Smooth muscle cell (in vitro differentiated cells): ENCODE results near the gene HS6ST1. TPM values are rescaled to one million over a fixed set of nuclear protein-coding genes. Genes with fewer than 3 reads are reported as not detected.

ENCODE experiments used
- DNase-seq: peaks from one replicate; lab custom pipeline; 2025; ENCODE audit not compliant: unreplicated experiment; lab: John Stamatoyannopoulos, UW
- H2AFZ ChIP-seq: fragments of 200-600 bp; sonication (generic); 2 replicates; pipeline ENCODE4 v1.6.0; 2016; ENCODE audit warnings: antibody characterized with exemption, low read depth, mild to moderate bottlenecking
- H3F3A ChIP-seq: fragments of 200-600 bp; sonication (generic); 2 replicates; pipeline ENCODE4 v1.6.0; 2017; ENCODE audit warnings: antibody characterized with exemption, low read depth
- H3K27ac ChIP-seq: fragments of 200-600 bp; sonication (generic); 2 replicates; pipeline ENCODE4 v1.5.1; 2016; ENCODE audit warnings: low read depth, mild to moderate bottlenecking
- H3K27me3 ChIP-seq: fragments of 200-600 bp; sonication (generic); 2 replicates; pipeline ENCODE4 v1.6.1; 2016; ENCODE audit warnings: low read depth, mild to moderate bottlenecking
- H3K36me3 ChIP-seq: fragments of 200-600 bp; sonication (generic); 2 replicates; pipeline ENCODE4 v1.5.1; 2016; ENCODE audit warnings: low read depth
- H3K4me1 ChIP-seq: fragments of 200-600 bp; sonication (generic); 2 replicates; pipeline ENCODE4 v1.5.1; 2016; ENCODE audit warnings: low read depth
- H3K4me2 ChIP-seq: fragments of 200-600 bp; sonication (generic); 2 replicates; pipeline ENCODE4 v1.6.0; 2016; ENCODE audit warnings: mild to moderate bottlenecking
- H3K4me3 ChIP-seq: fragments of 200-600 bp; sonication (generic); 2 replicates; pipeline ENCODE4 v1.5.1; 2016; ENCODE audit warnings: mild to moderate bottlenecking
- H3K79me2 ChIP-seq: fragments of 200-600 bp; sonication (generic); 2 replicates; pipeline ENCODE4 v1.6.0; 2016; ENCODE audit warnings: low read depth, mild to moderate bottlenecking
- H3K9ac ChIP-seq: fragments of 200-600 bp; sonication (generic); 2 replicates; pipeline ENCODE4 v1.6.0; 2016; ENCODE audit warnings: low read depth
- H3K9me3 ChIP-seq: fragments of 200-600 bp; sonication (generic); replicated peaks from 2 replicates; pipeline ENCODE4 v1.5.1; 2016; ENCODE audit warnings: low read depth
- H4K20me1 ChIP-seq: fragments of 200-600 bp; sonication (generic); 2 replicates; pipeline ENCODE4 v1.6.0; 2016; ENCODE audit warnings: low read depth
- CTCF ChIP-seq: fragments of 200-600 bp; sonication (generic); IDR thresholded peaks from 2 replicates; pipeline ENCODE4 v1.5.1; 2017; ENCODE audit warnings: borderline replicate concordance, mild to moderate bottlenecking, antibody characterized with exemption; ENCODE audit not compliant: insufficient read depth, poor library complexity, severe bottlenecking
- WGBS: methylation state at CpG from one replicate; pipeline ENCODE4 v1.1.7; 2016; ENCODE audit warnings: low lambda C conversion rate; 5-methylcytosine and 5-hydroxymethylcytosine counted together
- polyA plus RNA-seq: library from polyadenylated mRNA; unstranded; fragments of >200 nt; fragmentation: Nextera tagmentation; extraction: Ambion mirVana; gene quantifications from 2 replicates; pipeline ENCODE4 v1.2.1, GENCODE V29; 2016
- total RNA-seq: library from RNA; depleted of rRNA; stranded (reverse); fragments of >200 nt; gene quantifications from 2 replicates; pipeline ENCODE4 v1.2.3, GENCODE V29; 2014

Gene HS6ST1
- total and polyA plus RNA-seq, 2 experiments from 2014 or later = 9.3 to 13.0 TPM

GRCh38 chr2:128323555-128323931 lies 4.9 kb upstream of the HS6ST1 start:
- WGBS = 91% methylated on average over 8 of the region's 8 CpGs
- H3K4me1 ChIP-seq = peaks cover 15% of the 10 kb centered on the region
- H3K4me3 ChIP-seq = no peak overlapping the region
- no peak for TF ChIP-seq CTCF
- no peaks in the 10 kb centered on the region for H4K20me1 ChIP-seq
- no peak for DNase-seq
- no peaks in the 10 kb centered on the region for H3K9me3 ChIP-seq
- no peaks in the 10 kb centered on the region for H3K27me3 ChIP-seq
- H2AFZ ChIP-seq = no peak overlapping the region
- no peaks in the 10 kb centered on the region for H3K79me2 ChIP-seq
- H3K36me3 ChIP-seq = no peaks in the 10 kb centered on the region
- no peak overlapping the region for H3K9ac ChIP-seq
- H3F3A ChIP-seq = no peaks in the 10 kb centered on the region
- H3K4me2 ChIP-seq = no peak overlapping the region
- H3K27ac ChIP-seq = no peak overlapping the region

DNA sequence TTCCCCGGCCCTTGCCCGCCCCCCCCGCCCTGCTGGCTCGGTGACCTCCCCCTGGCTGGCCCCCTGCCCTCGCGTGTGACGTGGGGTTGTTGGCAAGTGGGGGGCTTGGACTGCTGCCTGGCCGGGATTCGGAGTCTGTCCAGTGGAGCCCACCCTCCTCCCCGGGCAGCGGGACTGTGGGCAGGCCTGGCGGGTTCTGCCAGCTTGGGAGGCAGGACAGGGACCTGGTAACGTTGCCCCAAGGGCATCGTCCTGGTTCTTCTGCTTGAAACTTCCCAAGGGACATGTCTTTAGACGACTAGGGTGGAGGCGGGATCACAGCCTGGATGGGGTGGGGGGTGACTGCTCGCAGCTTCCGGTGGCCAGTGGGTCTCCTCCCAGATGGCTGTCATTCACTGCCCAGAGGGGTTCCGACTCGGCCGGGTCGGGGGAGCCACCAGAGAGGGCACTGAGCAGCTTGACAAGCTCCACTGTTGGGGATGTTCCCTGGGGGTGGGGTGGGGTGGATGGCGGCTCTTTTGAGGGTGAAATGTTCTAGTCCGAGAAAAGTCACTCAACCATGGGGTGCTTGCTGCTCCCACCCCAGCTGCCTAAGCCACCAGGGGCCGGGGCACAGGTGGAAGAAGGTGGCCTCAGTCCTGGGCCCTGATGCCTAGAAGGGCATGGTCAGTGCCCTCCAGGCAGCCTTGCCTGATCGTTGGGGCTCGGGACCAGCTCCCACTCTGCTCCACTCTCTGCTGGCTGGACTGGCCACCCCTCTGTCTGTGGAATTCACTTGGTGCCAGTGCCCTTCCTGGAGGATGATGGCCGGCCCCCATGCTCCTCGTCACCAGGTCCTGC lies 4.3 kb upstream of the HS6ST1 start:
- no peak overlapping the region for H3K9ac ChIP-seq
- no peaks in the 10 kb centered on the region for H3K9me3 ChIP-seq
- H3K36me3 ChIP-seq = no peaks in the 10 kb centered on the region
- no peaks in the 10 kb centered on the region for H3K27me3 ChIP-seq
- H3K79me2 ChIP-seq = no peaks in the 10 kb centered on the region
- no peak overlapping the region for H2AFZ ChIP-seq
- no peak for DNase-seq
- no peaks in the 10 kb centered on the region for H3F3A ChIP-seq
- peak overlapping the region; percentile 97 for H3K4me2 ChIP-seq
- no peaks in the 10 kb centered on the region for H4K20me1 ChIP-seq
- no peak overlapping the region for H3K27ac ChIP-seq
- TF ChIP-seq CTCF = no peak
- peak overlapping the region; percentile 68 for H3K4me3 ChIP-seq
- peaks cover 15% of the 10 kb centered on the region for H3K4me1 ChIP-seq
- WGBS = 68% methylated on average over 28 of the region's 29 CpGs

DNA sequence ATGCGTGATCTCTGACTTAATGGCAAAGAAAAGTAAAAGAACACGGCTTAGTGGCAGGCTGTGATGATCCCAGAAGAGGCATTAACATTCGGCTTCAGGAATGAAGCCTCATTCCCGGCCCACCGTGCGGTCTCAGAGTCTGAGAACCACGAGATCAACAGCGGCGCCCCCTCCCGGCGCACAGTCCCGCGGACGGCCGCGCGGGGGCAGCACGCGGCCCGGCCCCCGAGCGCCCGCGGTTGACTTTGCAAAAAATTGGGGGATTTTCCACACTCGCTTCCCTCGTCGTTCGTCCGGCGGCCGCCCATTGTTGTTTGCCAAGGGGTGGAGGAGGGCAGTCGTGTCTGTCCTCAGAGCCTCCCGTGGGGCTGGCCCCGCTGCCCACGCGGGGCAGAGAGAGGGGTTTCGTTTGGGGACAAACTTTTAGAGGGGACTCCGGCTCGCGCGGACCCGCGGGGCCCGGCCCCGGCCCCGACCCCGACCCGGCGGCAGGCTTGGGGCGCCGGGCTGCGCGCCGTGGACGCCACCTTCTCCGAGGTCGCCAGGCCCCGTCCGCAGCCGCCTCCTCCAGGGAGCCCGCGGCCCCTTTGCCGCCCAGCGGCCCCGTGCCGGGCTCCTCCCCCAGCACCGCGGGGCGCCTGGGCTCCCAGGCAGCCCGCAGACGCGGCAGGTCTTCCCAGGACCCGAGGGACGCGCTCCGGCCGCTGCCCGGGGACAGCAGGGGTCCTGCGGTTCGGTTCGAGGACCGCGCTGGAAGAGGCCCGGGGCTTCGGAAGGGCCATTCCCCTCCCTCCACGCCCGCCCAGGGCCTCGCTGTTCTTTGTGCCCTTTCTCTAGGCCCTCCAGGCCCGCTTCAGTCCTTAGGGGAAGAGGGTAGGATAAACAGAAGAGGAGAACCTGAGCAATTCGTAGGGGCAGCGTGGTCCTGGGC lies 3.4 kb upstream of the HS6ST1 start:
- WGBS = 2% methylated on average over 56 of the region's 91 CpGs
- no peaks in the 10 kb centered on the region for H3K27me3 ChIP-seq
- H4K20me1 ChIP-seq = peaks cover 8% of the 10 kb centered on the region
- TF ChIP-seq CTCF = peak; percentile 95
- H3K9me3 ChIP-seq = no peaks in the 10 kb centered on the region
- peak overlapping the region; percentile 76 for H3K9ac ChIP-seq
- H3K4me2 ChIP-seq = peak overlapping the region; percentile 97
- DNase-seq = peak; percentile 70
- H3F3A ChIP-seq = no peaks in the 10 kb centered on the region
- H3K27ac ChIP-seq = peak overlapping the region; percentile 66
- H3K36me3 ChIP-seq = no peaks in the 10 kb centered on the region
- H3K79me2 ChIP-seq = peaks cover 8% of the 10 kb centered on the region
- peak overlapping the region; percentile 93 for H2AFZ ChIP-seq
- peaks cover 17% of the 10 kb centered on the region for H3K4me1 ChIP-seq
- peak overlapping the region; percentile 68 for H3K4me3 ChIP-seq
